ENCODE measurements around the gene TUG1.

TUG1 gene

DNA sequence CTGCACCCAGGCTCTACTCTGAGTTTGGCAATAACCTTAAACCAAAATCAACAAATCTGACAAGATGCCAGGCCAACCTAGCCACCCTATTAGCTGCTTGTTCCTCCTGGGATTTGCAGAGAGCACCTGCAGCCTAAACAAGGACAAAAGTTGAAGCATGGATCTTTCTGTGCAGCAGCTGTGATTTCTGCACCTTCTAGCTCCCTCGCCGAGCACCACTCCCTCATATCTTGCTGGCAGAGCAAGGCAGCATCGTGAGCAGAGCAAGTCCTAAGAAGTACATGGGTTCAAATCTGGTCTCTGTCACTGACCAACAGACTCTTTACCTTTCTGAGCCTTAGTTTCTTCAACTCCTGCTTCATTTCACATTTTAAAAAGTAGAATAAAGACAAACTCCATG is 38.8 kb upstream of the TUG1 start:
- TF ChIP-seq SIN3A (IDR thresholded peaks at IDR 0.05; ENCODE audit: borderline replicate concordance, insufficient read depth, low read length) (no peak), FOXP2 (optimal IDR thresholded peaks at IDR 0.05; ENCODE audit: borderline replicate concordance, extremely low read depth, extremely low read length, insufficient read depth) (no peak), POLR2AphosphoS5 (IDR thresholded peaks at IDR 0.05; ENCODE audit: low read depth, low read length) (no peak), TAF1 (IDR thresholded peaks at IDR 0.05; ENCODE audit: borderline replicate concordance, insufficient read depth, low read length) (no peak)
- TF ChIP-seq, protein P1, sequence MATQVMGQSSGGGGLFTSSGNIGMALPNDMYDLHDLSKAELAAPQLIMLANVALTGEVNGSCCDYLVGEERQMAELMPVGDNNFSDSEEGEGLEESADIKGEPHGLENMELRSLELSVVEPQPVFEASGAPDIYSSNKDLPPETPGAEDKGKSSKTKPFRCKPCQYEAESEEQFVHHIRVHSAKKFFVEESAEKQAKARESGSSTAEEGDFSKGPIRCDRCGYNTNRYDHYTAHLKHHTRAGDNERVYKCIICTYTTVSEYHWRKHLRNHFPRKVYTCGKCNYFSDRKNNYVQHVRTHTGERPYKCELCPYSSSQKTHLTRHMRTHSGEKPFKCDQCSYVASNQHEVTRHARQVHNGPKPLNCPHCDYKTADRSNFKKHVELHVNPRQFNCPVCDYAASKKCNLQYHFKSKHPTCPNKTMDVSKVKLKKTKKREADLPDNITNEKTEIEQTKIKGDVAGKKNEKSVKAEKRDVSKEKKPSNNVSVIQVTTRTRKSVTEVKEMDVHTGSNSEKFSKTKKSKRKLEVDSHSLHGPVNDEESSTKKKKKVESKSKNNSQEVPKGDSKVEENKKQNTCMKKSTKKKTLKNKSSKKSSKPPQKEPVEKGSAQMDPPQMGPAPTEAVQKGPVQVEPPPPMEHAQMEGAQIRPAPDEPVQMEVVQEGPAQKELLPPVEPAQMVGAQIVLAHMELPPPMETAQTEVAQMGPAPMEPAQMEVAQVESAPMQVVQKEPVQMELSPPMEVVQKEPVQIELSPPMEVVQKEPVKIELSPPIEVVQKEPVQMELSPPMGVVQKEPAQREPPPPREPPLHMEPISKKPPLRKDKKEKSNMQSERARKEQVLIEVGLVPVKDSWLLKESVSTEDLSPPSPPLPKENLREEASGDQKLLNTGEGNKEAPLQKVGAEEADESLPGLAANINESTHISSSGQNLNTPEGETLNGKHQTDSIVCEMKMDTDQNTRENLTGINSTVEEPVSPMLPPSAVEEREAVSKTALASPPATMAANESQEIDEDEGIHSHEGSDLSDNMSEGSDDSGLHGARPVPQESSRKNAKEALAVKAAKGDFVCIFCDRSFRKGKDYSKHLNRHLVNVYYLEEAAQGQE (IDR thresholded peaks at IDR 0.05; ENCODE audit: insufficient read depth in 1 of 2, low read depth in 2 of 2, low read length in 2 of 2), result no peak

GRCh38 chr22:30931541-30932300 is 37.3 kb upstream of the TUG1 start:
- no peak for TF ChIP-seq TAF1 (IDR thresholded peaks at IDR 0.05; ENCODE audit: borderline replicate concordance, insufficient read depth, low read length)
- TF ChIP-seq, protein P1 (IDR thresholded peaks at IDR 0.05; ENCODE audit: insufficient read depth in 1 of 2, low read depth in 2 of 2, low read length in 2 of 2), result no peak
- TF ChIP-seq POLR2AphosphoS5 (IDR thresholded peaks at IDR 0.05; ENCODE audit: low read depth, low read length), result no peak
- no peak for TF ChIP-seq SIN3A (IDR thresholded peaks at IDR 0.05; ENCODE audit: borderline replicate concordance, insufficient read depth, low read length)
- no peak for TF ChIP-seq FOXP2 (optimal IDR thresholded peaks at IDR 0.05; ENCODE audit: borderline replicate concordance, extremely low read depth, extremely low read length, insufficient read depth)

DNA sequence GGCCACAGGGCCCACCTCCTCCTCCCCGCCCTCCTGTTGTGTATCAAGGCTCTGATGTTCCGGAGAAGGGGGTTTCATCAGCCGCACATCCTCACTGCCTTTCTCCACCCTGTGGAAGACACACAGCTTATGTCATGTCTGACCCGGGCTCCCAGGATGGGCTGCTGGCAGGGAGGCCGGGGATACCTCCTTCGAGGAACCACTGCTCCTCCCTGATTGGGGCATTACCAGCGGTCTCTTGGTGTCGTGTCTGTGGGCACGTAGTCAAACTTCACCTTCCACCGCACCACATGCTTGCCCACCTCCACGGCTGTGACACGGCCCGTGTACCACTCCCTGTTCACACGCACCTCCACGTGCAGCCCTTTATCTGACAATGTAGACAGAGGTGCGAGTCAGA is 36.4 kb upstream of the TUG1 start:
- TF ChIP-seq TAF1 (IDR thresholded peaks at IDR 0.05; ENCODE audit: borderline replicate concordance, insufficient read depth, low read length), result no peak
- no peak for TF ChIP-seq FOXP2 (optimal IDR thresholded peaks at IDR 0.05; ENCODE audit: borderline replicate concordance, extremely low read depth, extremely low read length, insufficient read depth)

DNA sequence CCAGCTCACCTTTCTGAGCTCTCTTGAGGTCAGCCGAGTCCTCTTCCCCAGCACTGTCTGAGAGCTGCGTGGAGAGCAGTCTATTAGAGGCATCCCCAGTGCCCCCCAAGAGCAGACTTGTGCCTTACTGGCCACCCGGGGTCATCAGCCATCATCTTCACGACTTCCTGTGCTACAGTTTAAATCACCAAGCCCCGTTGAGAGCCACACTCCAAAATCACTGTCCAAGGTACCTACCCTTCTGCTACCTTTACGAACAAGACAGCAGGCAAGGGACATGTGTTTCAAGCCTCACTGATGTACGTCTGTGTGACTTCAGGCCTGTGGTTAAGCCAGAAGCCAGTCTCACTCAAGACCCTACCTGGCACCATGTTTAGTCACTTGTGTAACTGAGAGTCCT is 35.6 kb upstream of the TUG1 start:
- TF ChIP-seq SIN3A (IDR thresholded peaks at IDR 0.05; ENCODE audit: borderline replicate concordance, insufficient read depth, low read length), result no peak
- TF ChIP-seq, protein P1 (IDR thresholded peaks at IDR 0.05; ENCODE audit: insufficient read depth in 1 of 2, low read depth in 2 of 2, low read length in 2 of 2), result peak; percentile 30 to 79; a peak in 3 of 4 replicates

- TF ChIP-seq SIN3A (IDR thresholded peaks at IDR 0.05; ENCODE audit: borderline replicate concordance, insufficient read depth, low read length) (no peak), TAF1 (IDR thresholded peaks at IDR 0.05; ENCODE audit: borderline replicate concordance, insufficient read depth, low read length) (no peak), FOXP2 (optimal IDR thresholded peaks at IDR 0.05; ENCODE audit: borderline replicate concordance, extremely low read depth, extremely low read length, insufficient read depth) (no peak), POLR2AphosphoS5 (IDR thresholded peaks at IDR 0.05; ENCODE audit: low read depth, low read length) (no peak)
- TF ChIP-seq, protein P1 (IDR thresholded peaks at IDR 0.05; ENCODE audit: insufficient read depth in 1 of 2, low read depth in 2 of 2, low read length in 2 of 2), result no peak
Observed at GRCh38 chr22:30934053-30934452, 35.0 kb upstream of the TUG1 start.

Data from PFSK-1 (cell line).